Measurements from ENCODE around the gene HOXB13.

GRCh38 chr17:48723423-48724250, 4.9 kb downstream of the HOXB13 start:
- TF ChIP-seq CTCF (IDR thresholded peaks at IDR 0.05) (no peak), POLR2A (IDR thresholded peaks at IDR 0.05) (no peak)
